Breast epithelium (tissue), 3 donors: ENCODE data around the gene PLP1.

Experiments
- CTCF ChIP-seq, 3 donors: fragments of 450-650 bp; IDR thresholded peaks; one replicate each; pipeline ENCODE4 v1.5.1; 2016 to 2017; ENCODE audit warnings: antibody characterized with exemption in 3 of 3, mild to moderate bottlenecking in 3 of 3, moderate library complexity in 3 of 3
- POLR2A ChIP-seq: fragments of 450-650 bp; IDR thresholded peaks from one replicate; pipeline ENCODE4 v1.6.1; 2016; ENCODE audit warnings: antibody characterized with exemption, mild to moderate bottlenecking, moderate library complexity

GRCh38 chrX:103730796-103731493 lies 45.7 kb upstream of the PLP1 start:
- TF ChIP-seq CTCF (IDR thresholded peaks at IDR 0.05) = no peak
- no peak for TF ChIP-seq POLR2A
